Keratinocyte (primary cell): ENCODE data around the gene PCDHGA11. TPM values are rescaled to one million over a fixed set of nuclear protein-coding genes. Genes with fewer than 3 reads are reported as not detected.

Source experiments
- DNase-seq: peaks from one replicate; pipeline ENCODE4 v3.0.0-alpha.2; 2011; ENCODE audit warnings: low read depth, missing footprints, low spot score
- FAIRE-seq: peaks from 2 replicates; lab custom pipeline; 2011; peaks lifted over from hg19 to GRCh38; lab: Jason Lieb, UNC
- H2AFZ ChIP-seq: 2 replicates; pipeline ENCODE4 v1.6.0; 2012; ENCODE audit warnings: low read length, control low read depth, inconsistent platforms; ENCODE audit not compliant: control insufficient read depth
- H3K27ac ChIP-seq: 2 replicates; pipeline ENCODE4 v1.5.1; 2011; ENCODE audit warnings: low read length; ENCODE audit not compliant: control insufficient read depth, insufficient read depth
- H3K27me3 ChIP-seq: 3 replicates; pipeline ENCODE4 v1.6.0; 2011; ENCODE audit warnings: low read length; ENCODE audit not compliant: control insufficient read depth, insufficient read depth; ENCODE audit errors: extremely low read depth
- H3K36me3 ChIP-seq, 2 experiments: 2 replicates in 1 of 2; 3 replicates in 1 of 2; pipeline ENCODE4 v1.5.1; 2011; ENCODE audit warnings: low read length in 2 of 2, mild to moderate bottlenecking in 1 of 2; ENCODE audit not compliant: control insufficient read depth in 2 of 2, insufficient read depth in 2 of 2; ENCODE audit errors: extremely low read depth in 1 of 2
- H3K4me1 ChIP-seq: 3 replicates; pipeline ENCODE4 v1.5.1; 2011; ENCODE audit warnings: low read length; ENCODE audit not compliant: control insufficient read depth, insufficient read depth; ENCODE audit errors: extremely low read depth
- H3K4me2 ChIP-seq: 3 replicates; pipeline ENCODE4 v1.6.0; 2011; ENCODE audit warnings: low read depth, low read length; ENCODE audit not compliant: control insufficient read depth, insufficient read depth; ENCODE audit errors: extremely low read depth
- H3K4me3 ChIP-seq, 3 experiments: fragments of 200-600 bp in 1 of 3; sonication (generic) in 1 of 3; 2 replicates in 2 of 3; 3 replicates in 1 of 3; pipeline ENCODE4 v1.5.1; 2011 to 2016; ENCODE audit warnings: low read length in 3 of 3, mild to moderate bottlenecking in 3 of 3, control low read depth in 2 of 3, inconsistent platforms in 1 of 3, low read depth in 1 of 3, mixed read lengths in 1 of 3, mixed run types in 1 of 3, moderate library complexity in 1 of 3; ENCODE audit not compliant: control insufficient read depth in 2 of 3, insufficient read depth in 2 of 3; ENCODE audit errors: extremely low read depth in 1 of 3
- H3K79me2 ChIP-seq: 2 replicates; pipeline ENCODE4 v1.6.0; 2012; ENCODE audit warnings: low read length; ENCODE audit not compliant: control insufficient read depth, insufficient read depth
- H3K9ac ChIP-seq: 3 replicates; pipeline ENCODE4 v1.6.0; 2011; ENCODE audit warnings: low read length; ENCODE audit not compliant: control insufficient read depth, insufficient read depth; ENCODE audit errors: extremely low read depth
- H3K9me1 ChIP-seq: 3 replicates; pipeline ENCODE4 v1.6.0; 2011; ENCODE audit warnings: low read length; ENCODE audit not compliant: control insufficient read depth, insufficient read depth; ENCODE audit errors: extremely low read depth
- H3K9me3 ChIP-seq: 2 replicates; pipeline ENCODE4 v1.5.1; 2012; ENCODE audit warnings: low read depth, low read length; ENCODE audit not compliant: control insufficient read depth
- H4K20me1 ChIP-seq: 3 replicates; pipeline ENCODE4 v1.6.0; 2011; ENCODE audit warnings: low read length; ENCODE audit not compliant: control insufficient read depth, insufficient read depth; ENCODE audit errors: extremely low read depth
- EZH2 ChIP-seq: IDR thresholded peaks from one replicate; pipeline ENCODE4 v1.6.1; 2012; ENCODE audit warnings: inconsistent platforms, mild to moderate bottlenecking, low read length, moderate library complexity
- dilution Hi-C: fragments of 300-500 bp; cut with MboI; formaldehyde crosslinking; loops from one replicate; pipeline ENCODE4 v1.7.0; 2020; ENCODE audit warnings: low sequenced_read_pairs; ENCODE audit not compliant: extremely low pct_ligation_motif_present
- polyA plus RNA-seq, 5 experiments: library from polyadenylated mRNA; depleted of rRNA in 3 of 5; stranded (reverse) in 3 of 5; stranded (forward) in 1 of 5; unstranded in 1 of 5; fragments of >200 nt; gene quantifications; 1 replicate in 1 of 5; 2 replicates in 3 of 5; 3 replicates in 1 of 5; pipeline versions ENCODE4 v1.2.1 to v1.2.3, GENCODE V29; 2011 to 2012; ENCODE audit warnings: missing spikeins in 2 of 5, low read depth in 1 of 5, low replicate concordance in 1 of 5
- TF ChIP-seq, protein P1 (sequence below), 3 experiments: IDR thresholded peaks in 1 of 3; conservative IDR thresholded peaks in 1 of 3; optimal IDR thresholded peaks in 1 of 3; 2 replicates in 2 of 3; 3 replicates in 1 of 3; pipeline versions ENCODE3 to v1.5.1; 2011; ENCODE audit warnings: low read length in 3 of 3, mild to moderate bottlenecking in 3 of 3, moderate library complexity in 2 of 3, control low read depth in 1 of 3, inconsistent platforms in 1 of 3; ENCODE audit not compliant: insufficient read depth in 2 of 3; ENCODE audit errors: extremely low read depth in 1 of 3

The PCDHGA11 gene
- polyA plus RNA-seq, 1 donor (not counting 4 experiments of a cell fraction or from before 2014, with no cell fraction given): 1.4 TPM

DNA sequence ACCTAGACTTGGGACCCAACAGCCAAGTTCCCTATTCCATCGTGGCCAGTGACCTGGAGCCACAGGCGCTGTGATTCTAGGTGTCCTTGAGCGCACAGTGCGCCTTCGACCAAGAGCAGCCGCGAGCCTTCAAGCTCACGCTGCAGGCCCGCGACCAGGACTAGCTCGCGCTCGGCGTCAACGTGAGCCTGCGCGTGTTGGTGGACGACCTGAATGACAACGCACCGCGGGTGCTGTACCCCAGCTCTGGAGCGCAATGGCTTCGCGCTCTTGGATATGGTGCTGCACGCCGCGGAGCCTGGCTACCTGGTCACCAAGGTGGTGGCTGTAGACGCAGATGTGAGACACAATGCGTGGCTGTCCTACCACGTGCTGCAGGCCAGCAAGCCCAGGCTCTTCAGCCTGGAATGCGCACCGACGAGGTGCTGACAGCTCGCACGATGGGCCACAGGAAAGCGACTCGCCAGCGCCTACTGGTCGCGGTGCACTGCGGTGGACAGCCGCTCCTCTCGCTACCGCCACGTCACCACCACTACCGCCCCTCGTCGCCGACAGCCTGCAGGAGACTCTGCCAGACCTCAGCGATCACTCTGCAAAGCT, 20.8 kb downstream of the PCDHGA11 start:
- H3K9ac ChIP-seq: no peak overlapping the region
- no peaks in the 10 kb centered on the region for H3K79me2 ChIP-seq
- H3K9me3 ChIP-seq: peaks cover 7% of the 10 kb centered on the region
- H3K27me3 ChIP-seq: no peaks in the 10 kb centered on the region
- no peak overlapping the region for H3K27ac ChIP-seq
- FAIRE-seq (no peak), DNase-seq (no peak)
- no peak overlapping the region for H3K4me2 ChIP-seq
- H4K20me1 ChIP-seq: no peaks in the 10 kb centered on the region
- dilution Hi-C loops: no loop called here
- H3K4me3 ChIP-seq: no peak overlapping the region
- no peak for TF ChIP-seq EZH2
- TF ChIP-seq, protein P1, sequence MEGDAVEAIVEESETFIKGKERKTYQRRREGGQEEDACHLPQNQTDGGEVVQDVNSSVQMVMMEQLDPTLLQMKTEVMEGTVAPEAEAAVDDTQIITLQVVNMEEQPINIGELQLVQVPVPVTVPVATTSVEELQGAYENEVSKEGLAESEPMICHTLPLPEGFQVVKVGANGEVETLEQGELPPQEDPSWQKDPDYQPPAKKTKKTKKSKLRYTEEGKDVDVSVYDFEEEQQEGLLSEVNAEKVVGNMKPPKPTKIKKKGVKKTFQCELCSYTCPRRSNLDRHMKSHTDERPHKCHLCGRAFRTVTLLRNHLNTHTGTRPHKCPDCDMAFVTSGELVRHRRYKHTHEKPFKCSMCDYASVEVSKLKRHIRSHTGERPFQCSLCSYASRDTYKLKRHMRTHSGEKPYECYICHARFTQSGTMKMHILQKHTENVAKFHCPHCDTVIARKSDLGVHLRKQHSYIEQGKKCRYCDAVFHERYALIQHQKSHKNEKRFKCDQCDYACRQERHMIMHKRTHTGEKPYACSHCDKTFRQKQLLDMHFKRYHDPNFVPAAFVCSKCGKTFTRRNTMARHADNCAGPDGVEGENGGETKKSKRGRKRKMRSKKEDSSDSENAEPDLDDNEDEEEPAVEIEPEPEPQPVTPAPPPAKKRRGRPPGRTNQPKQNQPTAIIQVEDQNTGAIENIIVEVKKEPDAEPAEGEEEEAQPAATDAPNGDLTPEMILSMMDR (optimal IDR thresholded peaks at IDR 0.05 in 1 of 3, IDR thresholded peaks at IDR 0.05 in 1 of 3, conservative IDR thresholded peaks at IDR 0.05 in 1 of 3; ENCODE audit: extremely low read depth in 1 of 3, insufficient read depth in 2 of 3, low read length in 3 of 3): no peak
- no peak overlapping the region for H2AFZ ChIP-seq
- no peaks in the 10 kb centered on the region for H3K9me1 ChIP-seq
- no peaks in the 10 kb centered on the region for H3K36me3 ChIP-seq
- H3K4me1 ChIP-seq: no peaks in the 10 kb centered on the region

DNA sequence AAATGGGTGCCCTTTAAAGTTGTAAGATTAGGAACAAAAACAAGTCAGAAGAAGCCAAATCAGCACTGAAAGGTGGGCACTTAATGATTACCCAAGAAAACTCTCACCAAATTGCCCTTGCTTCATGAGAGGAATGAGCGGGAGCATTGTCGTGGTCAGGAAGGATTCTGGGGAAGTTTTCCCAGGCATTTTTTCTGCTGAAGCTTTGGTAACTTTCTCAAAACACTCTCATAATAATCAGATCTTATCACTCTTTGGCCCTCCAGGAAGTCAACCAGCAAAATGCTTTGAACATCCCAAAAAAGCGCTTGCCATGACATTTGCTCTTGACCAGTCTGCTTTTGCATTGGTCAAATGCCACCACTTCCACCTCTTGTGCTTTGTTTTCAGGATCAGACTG, 44.5 kb downstream of the PCDHGA11 start:
- dilution Hi-C loops: no loop called here
- no peak for DNase-seq

More for the DNA sequence above, 44.5 kb downstream of the PCDHGA11 start:
- Histone ChIP-seq H3K79me2 (no peaks in the 10 kb centered on the region), H3K36me3 (no peaks in the 10 kb centered on the region), H2AFZ (no peak overlapping the region), H3K9me3 (no peaks in the 10 kb centered on the region), H3K4me1 (no peaks in the 10 kb centered on the region), H3K27ac (no peak overlapping the region), H3K4me2 (no peak overlapping the region), H3K4me3 (no peak overlapping the region), H3K9ac (no peak overlapping the region), H3K9me1 (no peaks in the 10 kb centered on the region), H3K27me3 (no peaks in the 10 kb centered on the region), H4K20me1 (no peaks in the 10 kb centered on the region)
- TF ChIP-seq, protein P1 (optimal IDR thresholded peaks at IDR 0.05 in 1 of 3, IDR thresholded peaks at IDR 0.05 in 1 of 3, conservative IDR thresholded peaks at IDR 0.05 in 1 of 3; ENCODE audit: extremely low read depth in 1 of 3, insufficient read depth in 2 of 3, low read length in 3 of 3): no peak
- TF ChIP-seq EZH2: no peak
- no peak for FAIRE-seq

Other genes starting within 250 kb of the PCDHGA11 start
- gene PCDHB7, start 248.4 kb upstream of the PCDHGA11 start, polyA plus RNA-seq: not detected in 3 replicates
- not detected in 3 replicates for gene PCDHB8, start 243.3 kb upstream of the PCDHGA11 start, polyA plus RNA-seq
- gene PCDHB16, start 238.7 kb upstream of the PCDHGA11 start, polyA plus RNA-seq: 0.02 to 0.09 TPM (median 0.07 TPM) in 3 replicates
- gene PCDHB9, start 233.9 kb upstream of the PCDHGA11 start, polyA plus RNA-seq: 0.01 TPM in 1 of 3 replicates, not detected in the others
- 0.04 to 0.07 TPM (median 0.05 TPM) in 3 replicates for gene PCDHB10, start 228.7 kb upstream of the PCDHGA11 start, polyA plus RNA-seq
- gene PCDHB11, start 221.4 kb upstream of the PCDHGA11 start, polyA plus RNA-seq: not detected in 3 replicates
- 0.03 TPM in 1 of 3 replicates, not detected in the others for gene PCDHB12, start 212.3 kb upstream of the PCDHGA11 start, polyA plus RNA-seq
- gene PCDHB13, start 207.1 kb upstream of the PCDHGA11 start, polyA plus RNA-seq: 0.07 to 0.13 TPM (median 0.09 TPM) in 3 replicates
- gene PCDHB14, start 197.7 kb upstream of the PCDHGA11 start, polyA plus RNA-seq: 0.13 to 0.41 TPM (median 0.20 TPM) in 3 replicates
- gene PCDHB15, start 175.7 kb upstream of the PCDHGA11 start, polyA plus RNA-seq: 0.03 to 0.31 TPM (median 0.09 TPM) in 3 replicates
- gene SLC25A2, start 117.0 kb upstream of the PCDHGA11 start, polyA plus RNA-seq: not detected in 3 replicates
- 37.5 to 58.9 TPM (median 47.5 TPM) in 3 replicates for gene TAF7, start 100.3 kb upstream of the PCDHGA11 start, polyA plus RNA-seq
- 0.08 to 0.17 TPM (median 0.09 TPM) in 3 replicates for gene PCDHGA1, start 90.5 kb upstream of the PCDHGA11 start, polyA plus RNA-seq
- gene PCDHGA2, start 82.3 kb upstream of the PCDHGA11 start, polyA plus RNA-seq: 0.14 to 0.37 TPM (median 0.35 TPM) in 3 replicates
- gene PCDHGA3, start 77.2 kb upstream of the PCDHGA11 start, polyA plus RNA-seq: 0.03 to 0.05 TPM in 2 of 3 replicates, not detected in the other
- gene PCDHGB1, start 71.0 kb upstream of the PCDHGA11 start, polyA plus RNA-seq: 0.08 to 0.15 TPM (median 0.09 TPM) in 3 replicates
- 0.05 to 0.15 TPM (median 0.14 TPM) in 3 replicates for gene PCDHGA4, start 66.0 kb upstream of the PCDHGA11 start, polyA plus RNA-seq
- 0.12 to 0.15 TPM (median 0.12 TPM) in 3 replicates for gene PCDHGB2, start 61.1 kb upstream of the PCDHGA11 start, polyA plus RNA-seq
- gene PCDHGA5, start 56.9 kb upstream of the PCDHGA11 start, polyA plus RNA-seq: 0.01 to 0.07 TPM (median 0.06 TPM) in 3 replicates
- gene PCDHGB3, start 50.8 kb upstream of the PCDHGA11 start, polyA plus RNA-seq: 0.17 to 0.28 TPM (median 0.18 TPM) in 3 replicates
- 0.16 to 0.36 TPM (median 0.28 TPM) in 3 replicates for gene PCDHGA6, start 47.2 kb upstream of the PCDHGA11 start, polyA plus RNA-seq
- 0.13 to 0.24 TPM (median 0.14 TPM) in 3 replicates for gene PCDHGA7, start 38.3 kb upstream of the PCDHGA11 start, polyA plus RNA-seq
- 1.6 to 2.7 TPM (median 2.4 TPM) in 3 replicates for gene PCDHGB4, start 33.4 kb upstream of the PCDHGA11 start, polyA plus RNA-seq
- 0.08 to 0.09 TPM (median 0.09 TPM) in 3 replicates for gene PCDHGA8, start 28.4 kb upstream of the PCDHGA11 start, polyA plus RNA-seq
- gene PCDHGB5, start 23.1 kb upstream of the PCDHGA11 start, polyA plus RNA-seq: 1.8 to 4.3 TPM (median 1.9 TPM) in 3 replicates
- gene PCDHGA9, start 18.3 kb upstream of the PCDHGA11 start, polyA plus RNA-seq: 0.24 to 0.35 TPM (median 0.28 TPM) in 3 replicates
- 0.19 to 0.30 TPM (median 0.23 TPM) in 3 replicates for gene PCDHGB6, start 13.0 kb upstream of the PCDHGA11 start, polyA plus RNA-seq
- 1.3 to 1.8 TPM (median 1.6 TPM) in 3 replicates for gene PCDHGA10, start 8.1 kb upstream of the PCDHGA11 start, polyA plus RNA-seq
- gene PCDHGB7, start 3.4 kb upstream of the PCDHGA11 start, polyA plus RNA-seq: 0.66 to 1.1 TPM (median 0.69 TPM) in 3 replicates
- gene PCDHGA12, start 9.5 kb downstream of the PCDHGA11 start, polyA plus RNA-seq: 0.69 to 1.9 TPM (median 1.0 TPM) in 3 replicates
- 9.8 to 45.1 TPM (median 15.2 TPM) in 3 replicates for gene PCDHGC3, start 54.9 kb downstream of the PCDHGA11 start, polyA plus RNA-seq
- 0.12 to 0.15 TPM (median 0.13 TPM) in 3 replicates for gene PCDHGC4, start 64.0 kb downstream of the PCDHGA11 start, polyA plus RNA-seq
- 0.77 to 1.6 TPM (median 1.5 TPM) in 3 replicates for gene PCDHGC5, start 68.0 kb downstream of the PCDHGA11 start, polyA plus RNA-seq
- 64.7 to 130 TPM (median 72.0 TPM) in 3 replicates for gene DIAPH1, start 197.9 kb downstream of the PCDHGA11 start, polyA plus RNA-seq
- gene HDAC3, start 215.8 kb downstream of the PCDHGA11 start, polyA plus RNA-seq: 93.6 to 97.4 TPM (median 96.0 TPM) in 3 replicates
- gene RELL2, start 215.9 kb downstream of the PCDHGA11 start, polyA plus RNA-seq: 8.9 to 11.1 TPM (median 10.2 TPM) in 3 replicates
- 9.7 to 17.1 TPM (median 13.5 TPM) in 3 replicates for gene FCHSD1, start 230.4 kb downstream of the PCDHGA11 start, polyA plus RNA-seq